Ovary (tissue), 3 donors: ENCODE data around the gene STK11IP.

ENCODE experiments used
- EP300 ChIP-seq: sonication (generic); formaldehyde crosslinking; IDR thresholded peaks from one replicate; pipeline ENCODE4 v1.6.1; 2017; ENCODE audit warnings: antibody characterized with exemption
- POLR2A ChIP-seq: fragments of 450-650 bp; IDR thresholded peaks from one replicate; pipeline ENCODE4 v1.6.1; 2017; ENCODE audit warnings: antibody characterized with exemption, mild to moderate bottlenecking, moderate library complexity
- TF ChIP-seq, protein P1 (sequence below), 3 donors: fragments of 450-650 bp in 2 of 3; fragments of 200-600 bp in 1 of 3; IDR thresholded peaks; one replicate each; pipeline versions ENCODE4 v1.5.1 to v1.8.0; 2016 to 2022; ENCODE audit warnings: antibody characterized with exemption in 3 of 3, mild to moderate bottlenecking in 1 of 3
- donor health status: DM: no; HTN: no; CAD: no.

DNA sequence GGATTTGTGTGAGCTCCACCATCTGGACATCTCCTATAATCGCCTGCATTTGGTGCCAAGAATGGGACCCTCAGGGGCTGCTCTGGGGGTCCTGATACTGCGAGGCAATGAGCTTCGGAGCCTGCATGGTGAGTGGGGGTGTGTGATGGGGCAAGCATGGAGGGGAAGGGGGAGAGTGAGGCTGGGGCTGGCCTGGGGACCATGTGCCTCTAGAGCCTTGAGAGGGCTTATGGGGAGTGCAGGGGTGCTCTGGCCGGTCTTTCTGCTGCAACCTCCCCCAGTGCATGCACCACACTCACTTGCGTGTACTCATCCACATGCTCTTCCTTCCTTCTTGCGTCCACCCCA, 7.9 kb downstream of the STK11IP start:
- no peak for TF ChIP-seq EP300
- no peak for TF ChIP-seq POLR2A
- TF ChIP-seq, protein P1, sequence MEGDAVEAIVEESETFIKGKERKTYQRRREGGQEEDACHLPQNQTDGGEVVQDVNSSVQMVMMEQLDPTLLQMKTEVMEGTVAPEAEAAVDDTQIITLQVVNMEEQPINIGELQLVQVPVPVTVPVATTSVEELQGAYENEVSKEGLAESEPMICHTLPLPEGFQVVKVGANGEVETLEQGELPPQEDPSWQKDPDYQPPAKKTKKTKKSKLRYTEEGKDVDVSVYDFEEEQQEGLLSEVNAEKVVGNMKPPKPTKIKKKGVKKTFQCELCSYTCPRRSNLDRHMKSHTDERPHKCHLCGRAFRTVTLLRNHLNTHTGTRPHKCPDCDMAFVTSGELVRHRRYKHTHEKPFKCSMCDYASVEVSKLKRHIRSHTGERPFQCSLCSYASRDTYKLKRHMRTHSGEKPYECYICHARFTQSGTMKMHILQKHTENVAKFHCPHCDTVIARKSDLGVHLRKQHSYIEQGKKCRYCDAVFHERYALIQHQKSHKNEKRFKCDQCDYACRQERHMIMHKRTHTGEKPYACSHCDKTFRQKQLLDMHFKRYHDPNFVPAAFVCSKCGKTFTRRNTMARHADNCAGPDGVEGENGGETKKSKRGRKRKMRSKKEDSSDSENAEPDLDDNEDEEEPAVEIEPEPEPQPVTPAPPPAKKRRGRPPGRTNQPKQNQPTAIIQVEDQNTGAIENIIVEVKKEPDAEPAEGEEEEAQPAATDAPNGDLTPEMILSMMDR (IDR thresholded peaks at IDR 0.05) = no peak
